Measurements from ENCODE around the gene POLR2J.

GRCh38 chr7:102431617-102432298 is 47.0 kb downstream of the POLR2J start:
- TF ChIP-seq CTCF (IDR thresholded peaks at IDR 0.05) (no peak), POLR2A (IDR thresholded peaks at IDR 0.05) (no peak)
